SIG-M5 treated with dmso at 0.1 percent for 504 hours (cell line): Measurements from ENCODE around the gene PTPRD.
A peak's percentile ranks its signal among the peaks of the same experiment; 100 is the strongest.

ENCODE experiments used
- DNase-seq: peaks from one replicate; lab custom pipeline; 2025; ENCODE audit not compliant: unreplicated experiment; lab: John Stamatoyannopoulos, UW

PTPRD gene

GRCh38 chr9:10055886-10056395, 556.9 kb downstream of the PTPRD start:
- DNase-seq: no peak

GRCh38 chr9:10054456-10054855, 558.3 kb downstream of the PTPRD start:
- DNase-seq: no peak

- no peak for DNase-seq
Measured at GRCh38 chr9:10052916-10053315, 559.9 kb downstream of the PTPRD start.

GRCh38 chr9:10052181-10052580, 560.6 kb downstream of the PTPRD start:
- DNase-seq: no peak

- DNase-seq: no peak
Measured at GRCh38 chr9:10050016-10050415, 562.8 kb downstream of the PTPRD start.

GRCh38 chr9:10048994-10049393, 563.8 kb downstream of the PTPRD start:
- no peak for DNase-seq

- DNase-seq: peak; percentile 5
Measured at GRCh38 chr9:10045598-10045997, 567.2 kb downstream of the PTPRD start.

- no peak for DNase-seq
Measured at GRCh38 chr9:10041726-10042229, 571.0 kb downstream of the PTPRD start.

GRCh38 chr9:10036095-10036494, 576.7 kb downstream of the PTPRD start:
- no peak for DNase-seq

- no peak for DNase-seq
Measured at GRCh38 chr9:10032166-10032565, 580.6 kb downstream of the PTPRD start.

- peak; percentile 8 for DNase-seq
Measured at GRCh38 chr9:10026443-10026984, 586.3 kb downstream of the PTPRD start.

- DNase-seq: no peak
Measured at GRCh38 chr9:10015755-10016154, 597.0 kb downstream of the PTPRD start.

- no peak for DNase-seq
Measured at GRCh38 chr9:10014889-10015288, 597.9 kb downstream of the PTPRD start.

- DNase-seq: no peak
Measured at GRCh38 chr9:10009401-10009800, 603.4 kb downstream of the PTPRD start.

- DNase-seq: no peak
Measured at GRCh38 chr9:10008101-10008799, 604.6 kb downstream of the PTPRD start.

GRCh38 chr9:10007356-10007755, 605.4 kb downstream of the PTPRD start:
- DNase-seq: no peak

GRCh38 chr9:10005206-10005605, 607.6 kb downstream of the PTPRD start:
- DNase-seq: no peak

- no peak for DNase-seq
Measured at GRCh38 chr9:10003047-10003446, 609.8 kb downstream of the PTPRD start.

- no peak for DNase-seq
Measured at GRCh38 chr9:10000669-10001068, 612.1 kb downstream of the PTPRD start.

GRCh38 chr9:9998491-9999287, 614.1 kb downstream of the PTPRD start:
- peak; percentile 1 for DNase-seq

- DNase-seq: no peak
Measured at GRCh38 chr9:9997585-9997984, 615.2 kb downstream of the PTPRD start.

GRCh38 chr9:9996259-9996658, 616.5 kb downstream of the PTPRD start:
- DNase-seq: no peak
